NCI-H1105 (cell line): ENCODE data around the gene USP10.
"Not testable (repeated sequence)": the region's sequence is repeated elsewhere in the genome, so short reads cannot be mapped to it uniquely, and the experiment has no call there.

Experiments
- DNase-seq: peaks from one replicate; lab custom pipeline; 2025; lab: John Stamatoyannopoulos, UW

USP10 gene

DNA sequence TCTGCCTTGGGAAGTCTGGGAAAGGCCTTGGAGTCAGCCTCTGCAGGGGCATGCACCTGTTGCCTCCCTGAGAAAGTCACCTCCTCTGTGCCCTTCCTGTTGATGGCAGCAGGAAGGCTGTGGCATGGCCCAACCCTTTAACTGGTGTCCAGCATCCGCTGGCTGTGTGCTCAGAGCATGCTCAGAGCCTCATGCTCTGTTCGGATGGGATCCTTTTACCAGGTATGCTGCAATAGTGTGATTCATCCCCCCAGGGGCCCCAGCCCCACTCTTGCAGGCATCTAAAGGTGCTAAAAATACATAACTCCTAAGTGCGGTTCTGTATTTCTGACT is 26.6 kb upstream of the USP10 start:
- no peak for DNase-seq

DNA sequence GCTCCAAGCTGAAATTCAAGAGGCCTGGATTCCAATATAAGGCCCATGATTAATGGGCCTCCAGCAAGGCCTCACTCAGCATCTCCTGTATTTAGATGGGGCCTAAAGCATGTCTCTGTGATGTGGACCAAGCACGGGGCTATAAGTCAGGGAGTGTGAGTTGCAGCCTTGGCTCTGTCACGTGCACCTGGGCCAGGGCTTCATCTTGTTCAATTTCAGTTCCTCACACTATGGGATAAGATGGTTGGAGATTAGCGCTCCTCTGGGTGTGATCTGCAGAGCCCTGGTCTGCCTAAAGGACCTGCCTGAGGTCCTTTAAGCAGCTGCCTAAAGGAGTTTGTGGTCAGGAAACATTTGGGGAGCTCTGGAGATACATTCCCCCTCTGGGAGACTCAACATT is 26.2 kb upstream of the USP10 start:
- no peak for DNase-seq

DNA sequence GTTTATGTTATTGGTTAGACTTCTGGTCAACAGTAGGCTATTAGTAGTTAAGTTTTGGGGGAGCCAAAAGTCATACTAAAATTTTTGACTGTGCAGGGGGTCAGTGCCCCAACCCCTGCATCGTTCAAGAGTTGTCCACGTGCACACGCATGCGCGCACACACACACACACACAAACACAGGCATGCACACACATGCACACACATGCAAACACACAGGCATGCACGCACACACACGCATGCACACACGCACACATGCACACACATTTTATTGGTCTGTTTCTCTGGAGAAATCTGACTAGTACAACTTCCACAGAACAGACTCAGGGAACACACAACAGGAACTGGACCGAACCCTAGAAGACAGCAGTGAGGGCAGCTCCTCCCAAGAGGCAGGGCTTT is 24.4 kb upstream of the USP10 start:
- no peak for DNase-seq

DNA sequence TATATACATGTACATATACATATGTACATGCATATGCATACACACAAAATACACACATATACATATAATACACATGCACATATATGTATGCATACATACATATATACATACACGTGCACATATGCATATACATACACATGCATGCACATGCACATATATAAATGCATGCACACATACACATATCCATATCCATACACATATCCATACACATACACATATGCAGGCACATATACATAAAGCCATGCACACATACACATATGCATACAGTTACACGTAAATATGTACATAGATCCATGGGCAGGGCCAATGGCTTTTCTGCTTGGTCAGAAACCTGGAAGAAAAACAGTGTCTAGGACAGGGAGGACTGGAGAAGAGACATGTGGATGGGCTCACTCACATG is 23.9 kb upstream of the USP10 start:
- DNase-seq: no peak

DNA sequence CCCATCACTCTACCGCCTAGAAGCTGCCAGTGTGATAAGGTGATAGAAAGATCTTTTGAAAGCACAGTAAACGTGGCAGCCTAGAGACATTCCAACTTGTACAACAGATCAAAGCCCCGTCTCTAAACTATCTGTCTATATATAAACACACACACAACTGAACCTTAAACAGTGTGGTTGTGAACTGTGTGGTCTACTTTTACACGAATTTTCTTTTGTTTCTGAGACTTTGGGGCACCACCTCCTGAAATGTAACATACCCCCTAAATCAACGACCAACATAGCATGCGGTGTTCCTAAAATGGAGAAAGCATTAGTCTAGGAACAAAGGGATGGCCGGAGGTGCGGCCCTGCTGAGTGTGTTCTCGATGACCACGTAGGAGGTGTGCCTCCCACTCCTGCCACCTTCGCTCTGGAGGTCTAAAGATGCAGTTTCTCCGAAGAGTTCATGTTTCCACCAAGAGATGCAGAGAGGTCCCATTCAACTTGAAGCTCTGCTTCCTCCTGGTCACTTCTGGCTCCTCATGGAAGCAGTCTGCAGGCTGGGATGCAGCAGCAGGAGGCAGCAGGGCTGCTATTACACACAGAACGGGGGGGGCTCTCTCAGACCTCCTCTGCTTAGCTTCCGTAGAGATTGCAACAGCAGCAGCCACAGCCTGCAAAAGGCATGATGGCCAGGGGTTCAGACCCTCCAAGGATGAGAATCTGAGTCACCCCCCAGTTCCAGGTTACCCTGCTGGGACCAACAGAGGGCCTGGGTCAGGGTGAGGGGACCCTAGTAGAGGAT is 22.6 kb upstream of the USP10 start:
- DNase-seq: no peak

DNA sequence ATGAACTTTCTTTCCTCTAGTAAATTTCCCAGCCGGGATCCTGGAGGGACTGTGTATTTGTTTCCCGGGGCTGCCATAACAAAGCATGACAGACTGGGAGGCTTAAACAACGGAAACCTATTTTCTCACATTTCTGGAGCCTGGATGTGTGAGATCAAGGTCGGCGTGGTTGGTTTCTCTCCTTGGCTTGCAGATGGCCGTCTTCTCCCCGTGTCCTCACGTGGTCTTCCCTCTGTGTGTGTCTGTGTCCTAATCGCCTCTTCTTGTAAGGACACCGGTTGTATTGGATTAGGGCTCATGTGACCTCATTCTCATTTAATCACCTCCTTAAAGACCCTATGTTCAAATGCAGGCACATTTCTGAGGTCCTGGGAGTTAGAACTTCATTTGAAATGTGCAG is 22.0 kb upstream of the USP10 start:
- no peak for DNase-seq

DNA sequence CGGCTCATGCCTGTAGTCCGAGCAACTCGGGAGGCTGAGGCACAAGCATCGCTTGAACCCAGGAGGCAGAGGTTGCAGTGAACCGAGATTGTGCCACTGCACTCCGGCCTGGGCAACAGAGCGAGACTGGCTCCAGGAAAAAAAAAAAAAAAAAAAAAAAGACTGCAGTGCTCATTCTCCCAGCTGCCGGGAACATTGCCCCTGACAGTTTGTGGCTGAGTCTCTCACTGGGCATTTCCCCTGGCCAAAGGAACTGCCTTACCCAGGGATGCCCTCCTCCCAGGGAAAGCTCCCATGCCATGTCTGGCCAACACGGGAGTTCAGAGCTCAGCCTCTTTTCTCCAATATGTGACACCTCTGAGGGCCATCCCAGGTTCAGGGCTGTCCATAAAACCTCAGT is 21.3 kb upstream of the USP10 start:
- no peak for DNase-seq

DNA sequence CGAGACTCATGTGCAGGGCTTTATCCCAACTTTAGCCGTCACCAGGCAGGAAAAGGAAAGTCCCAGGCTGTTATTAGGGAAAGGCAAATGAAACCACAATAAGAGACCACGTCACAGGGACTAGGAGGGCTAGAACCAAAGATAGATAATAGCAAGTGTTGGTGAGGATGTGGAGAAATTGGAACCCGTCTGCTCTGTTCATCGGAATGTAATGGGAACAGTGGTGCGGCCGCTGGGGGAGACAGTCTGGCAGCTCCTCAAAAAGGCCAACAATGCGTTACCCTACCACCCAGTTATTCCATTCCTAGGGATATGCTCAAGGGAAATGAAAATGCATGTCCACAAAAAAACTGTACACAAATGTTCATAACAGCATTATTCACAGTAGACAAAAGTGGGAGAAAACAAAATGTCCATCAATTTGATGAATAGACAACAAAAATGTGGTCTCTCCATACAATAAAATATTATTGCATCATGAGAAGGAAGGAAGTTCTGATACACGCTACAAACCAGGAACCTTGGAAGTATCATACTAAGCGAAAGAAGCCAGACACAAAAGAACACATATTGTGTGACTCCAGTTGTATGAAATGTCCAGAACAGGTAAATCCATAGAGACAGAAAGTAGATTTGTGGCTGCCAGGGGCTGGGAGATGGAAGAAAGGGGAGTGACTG is 19.5 kb upstream of the USP10 start:
- DNase-seq: no peak

DNA sequence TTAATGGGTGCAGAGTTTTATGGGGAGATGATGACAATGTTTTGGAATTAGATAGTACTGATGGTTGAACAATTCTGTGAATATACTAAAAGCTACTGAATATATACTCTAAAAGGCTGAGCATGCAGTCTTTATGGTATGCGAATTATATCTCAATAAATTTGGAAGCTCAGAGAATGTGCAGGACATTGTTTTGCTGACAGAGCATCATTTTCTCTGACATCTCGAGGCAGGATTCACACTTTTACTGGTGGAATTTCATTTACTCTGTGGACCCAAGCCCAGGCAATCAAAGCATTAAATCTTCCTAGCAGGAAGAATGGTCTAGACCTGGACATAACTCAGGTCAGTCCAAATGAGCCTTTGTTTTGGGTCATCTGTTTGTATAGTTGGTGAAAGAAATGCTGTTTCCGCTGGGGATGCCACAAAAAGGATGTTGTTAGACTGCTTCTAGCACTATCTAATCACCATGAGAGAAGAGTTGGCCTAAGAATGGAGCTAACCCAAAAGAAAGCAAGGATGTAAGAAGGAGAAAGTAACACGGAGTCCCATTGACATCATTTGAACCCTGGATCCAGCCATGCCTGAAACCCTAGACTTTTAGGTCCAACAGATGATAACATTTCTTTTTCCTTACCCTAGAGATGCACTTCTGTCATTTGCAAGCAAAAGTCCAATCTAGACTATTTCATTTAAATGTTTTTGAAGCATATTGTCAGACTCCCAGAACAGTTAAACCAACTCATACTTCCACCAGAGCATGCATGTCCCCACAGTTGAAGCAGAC is 18.8 kb upstream of the USP10 start:
- DNase-seq: no peak

DNA sequence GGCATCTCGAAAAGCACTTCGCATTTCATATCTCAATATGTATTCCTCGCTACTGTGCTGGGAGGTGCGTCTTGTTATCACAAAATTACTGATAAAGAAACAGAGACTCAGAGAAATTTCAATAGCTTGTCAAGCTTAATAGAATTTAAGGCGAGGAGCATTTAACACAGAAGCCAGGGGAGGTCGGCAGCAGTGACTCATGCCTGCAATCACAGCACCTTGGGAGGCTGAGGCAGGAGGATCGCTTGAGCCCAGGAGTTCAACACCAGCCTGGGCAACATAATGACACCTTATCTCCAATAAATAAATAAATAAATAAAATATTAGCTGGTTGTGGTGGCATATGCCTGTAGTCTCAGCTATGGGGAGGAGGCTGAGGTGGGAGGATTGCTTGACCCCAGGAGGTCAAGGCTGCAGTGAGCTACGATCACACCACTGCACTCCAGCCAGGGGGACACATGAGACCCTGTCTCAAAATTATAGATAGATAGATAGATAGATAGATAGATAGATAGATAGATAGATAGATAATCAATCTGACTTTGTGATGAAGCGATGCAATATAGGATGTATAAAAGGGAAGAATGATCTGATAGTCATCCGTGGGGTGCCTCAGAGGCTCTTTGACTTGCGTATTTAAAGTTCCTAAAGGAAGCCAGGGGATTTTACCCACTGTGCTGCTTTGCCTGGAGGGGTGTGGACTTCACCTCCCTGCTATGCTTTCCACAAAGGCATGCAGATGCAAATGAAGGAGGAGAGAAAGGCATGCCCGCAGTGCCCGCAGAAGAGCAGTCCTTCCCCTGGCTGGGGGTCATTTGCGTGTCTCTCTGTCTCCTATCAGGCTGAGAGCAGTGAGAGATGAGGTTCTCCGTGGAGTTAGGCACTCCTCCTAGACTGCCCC is 15.9 kb upstream of the USP10 start:
- DNase-seq: no peak

DNA sequence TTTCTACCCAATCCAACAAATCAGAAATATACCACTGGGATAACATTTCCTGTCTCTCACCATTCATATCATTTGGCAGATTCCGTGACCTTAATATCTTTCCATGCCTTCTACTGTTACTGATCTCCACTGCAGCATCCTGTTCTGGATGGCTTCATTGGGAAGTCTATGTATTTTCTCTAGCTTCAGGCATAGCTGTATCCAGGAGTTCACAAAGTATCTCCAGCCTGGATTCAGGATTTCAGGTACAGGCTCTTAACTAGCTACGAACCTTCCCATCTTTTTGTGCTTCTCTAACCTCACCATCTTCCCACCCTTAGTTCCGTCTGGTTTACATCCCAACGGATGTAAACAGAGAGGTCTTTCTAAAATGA is 15.2 kb upstream of the USP10 start:
- no peak for DNase-seq

DNA sequence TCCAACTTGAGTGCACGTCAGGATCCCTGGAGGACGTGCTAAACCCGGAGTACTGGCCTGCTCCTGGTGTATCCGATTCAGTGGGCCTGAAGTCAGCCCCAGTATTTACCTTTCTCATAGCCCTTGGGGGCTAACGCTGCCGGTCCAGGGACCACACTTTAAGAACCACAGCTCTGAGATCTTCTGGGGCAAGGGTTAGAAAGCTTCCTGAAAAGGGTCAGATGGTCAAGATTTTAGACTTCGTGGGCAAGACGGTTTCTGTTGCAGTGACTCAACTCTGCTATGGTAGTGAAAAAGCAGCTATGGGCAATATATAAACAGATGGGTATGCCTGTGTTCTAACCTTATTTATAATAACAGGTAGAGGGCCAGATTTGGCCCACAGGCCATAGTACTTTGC is 14.6 kb upstream of the USP10 start:
- DNase-seq: no peak

DNA sequence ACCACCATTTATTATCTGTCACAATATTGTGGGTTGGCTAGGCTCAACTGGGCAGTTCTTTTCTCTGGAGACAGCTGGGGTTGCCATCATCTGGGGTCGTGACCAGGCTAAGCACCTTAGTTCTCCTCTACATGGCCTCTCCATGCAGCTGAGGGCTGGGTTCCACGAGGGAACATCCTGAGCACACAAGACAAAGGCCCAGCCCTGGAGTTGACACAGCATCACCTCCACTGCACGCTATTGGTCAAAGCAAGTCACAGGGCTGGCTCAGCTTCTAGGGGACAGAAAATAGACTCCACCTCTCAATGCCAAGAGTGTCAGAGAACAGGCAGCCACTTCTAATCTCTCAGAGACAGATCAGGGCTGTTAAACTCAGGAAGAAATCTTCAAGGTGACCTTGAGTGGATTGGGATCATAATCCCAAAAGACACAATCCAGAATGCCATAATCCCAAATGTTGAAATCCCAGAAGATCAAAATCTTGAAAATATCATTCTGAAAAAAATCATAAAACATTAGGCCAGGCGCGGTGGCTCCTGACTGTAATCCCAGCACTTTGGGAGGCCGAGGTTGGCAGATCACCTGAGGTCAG is 13.0 kb upstream of the USP10 start:
- DNase-seq: no peak

DNA sequence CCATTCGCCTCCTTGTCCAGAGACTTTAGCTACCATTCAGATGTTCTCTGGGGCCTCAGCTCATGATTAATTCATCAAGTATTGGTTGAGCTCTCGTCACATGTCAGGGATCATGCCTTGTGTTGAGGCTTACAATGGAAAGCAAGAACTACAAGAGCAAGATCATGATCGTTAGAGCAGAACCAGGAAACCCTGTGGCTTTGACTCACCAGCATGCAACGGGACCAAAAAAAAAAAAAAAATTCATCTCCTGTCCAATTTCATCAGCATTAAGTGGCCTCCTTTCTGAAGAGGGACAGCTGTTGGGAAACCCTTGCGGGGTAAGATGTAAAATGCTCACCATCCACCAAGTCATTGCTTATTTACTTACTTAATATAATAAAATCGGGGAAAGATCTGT is 12.1 kb upstream of the USP10 start:
- no peak for DNase-seq

DNA sequence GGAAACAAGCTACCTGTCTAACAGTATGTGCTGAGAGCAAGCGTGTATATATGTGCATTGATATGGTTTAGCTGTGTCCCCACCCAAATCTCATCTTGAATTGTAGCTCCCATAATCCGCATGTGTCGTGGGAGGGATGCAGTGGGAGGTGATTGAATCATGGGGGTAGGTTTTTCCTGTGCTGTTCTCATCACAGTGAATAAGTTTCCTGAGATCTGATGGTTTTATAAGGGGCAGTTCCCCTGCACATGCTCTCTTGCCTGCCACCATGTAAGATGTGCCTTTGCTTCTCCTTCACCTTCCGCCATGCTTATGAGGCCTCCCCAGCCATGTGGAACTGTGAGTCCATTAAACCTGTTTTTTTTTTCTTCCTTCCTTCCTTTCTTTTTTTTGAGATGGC is 11.6 kb upstream of the USP10 start:
- not testable (repeated sequence) for DNase-seq

DNA sequence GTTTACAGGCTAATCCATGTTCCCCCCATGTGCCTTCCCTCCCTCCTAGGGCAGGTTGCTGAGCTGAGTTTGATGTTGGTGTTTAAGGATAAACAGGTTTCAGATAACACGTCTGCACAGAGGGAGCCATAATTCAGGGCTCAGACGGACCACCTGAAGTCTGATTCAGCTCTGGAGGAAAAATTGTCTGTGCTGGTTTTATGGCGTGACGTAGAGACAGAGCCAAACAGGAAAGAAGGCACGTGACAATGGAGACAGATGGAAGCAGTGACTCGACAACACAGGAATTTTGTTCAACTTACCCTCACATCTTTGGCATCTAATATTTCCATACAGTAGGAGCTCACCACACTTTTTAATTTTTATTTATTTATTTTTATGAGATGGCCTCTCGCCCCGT is 10.7 kb upstream of the USP10 start:
- DNase-seq: no peak

DNA sequence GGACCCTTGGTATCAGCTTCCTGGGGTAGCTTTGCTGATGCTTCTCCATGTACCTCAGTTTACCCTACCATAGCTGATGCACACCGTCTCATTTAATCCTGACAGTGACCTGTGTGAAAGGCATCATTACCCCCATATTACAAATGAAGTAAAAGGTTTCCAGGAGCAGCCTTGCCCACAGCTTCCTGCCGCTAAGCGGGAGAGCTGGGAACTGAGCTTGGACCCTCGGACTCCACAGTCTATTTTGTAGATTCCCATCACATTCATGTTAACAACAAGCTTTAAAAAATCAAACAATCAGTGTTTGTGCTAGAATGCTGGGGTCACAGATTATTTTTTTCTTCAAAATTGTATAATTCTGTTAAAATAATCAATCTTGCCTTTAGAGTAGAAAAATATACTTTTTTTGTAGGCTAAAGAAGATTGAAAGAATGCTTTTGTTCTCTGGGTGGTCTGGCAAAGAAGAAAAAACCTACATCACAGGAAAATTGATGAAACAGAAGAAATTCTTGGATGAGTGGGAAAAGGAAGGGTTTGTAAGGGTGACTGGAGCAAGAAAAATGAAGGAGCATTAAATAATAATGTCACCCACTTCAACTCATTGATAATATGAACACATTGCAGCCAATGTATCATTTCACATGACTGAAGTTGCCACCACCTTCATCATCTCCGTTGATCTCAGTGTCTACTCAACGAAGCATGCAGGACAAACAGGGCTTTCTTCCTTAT is 9.5 kb upstream of the USP10 start:
- DNase-seq: no peak

DNA sequence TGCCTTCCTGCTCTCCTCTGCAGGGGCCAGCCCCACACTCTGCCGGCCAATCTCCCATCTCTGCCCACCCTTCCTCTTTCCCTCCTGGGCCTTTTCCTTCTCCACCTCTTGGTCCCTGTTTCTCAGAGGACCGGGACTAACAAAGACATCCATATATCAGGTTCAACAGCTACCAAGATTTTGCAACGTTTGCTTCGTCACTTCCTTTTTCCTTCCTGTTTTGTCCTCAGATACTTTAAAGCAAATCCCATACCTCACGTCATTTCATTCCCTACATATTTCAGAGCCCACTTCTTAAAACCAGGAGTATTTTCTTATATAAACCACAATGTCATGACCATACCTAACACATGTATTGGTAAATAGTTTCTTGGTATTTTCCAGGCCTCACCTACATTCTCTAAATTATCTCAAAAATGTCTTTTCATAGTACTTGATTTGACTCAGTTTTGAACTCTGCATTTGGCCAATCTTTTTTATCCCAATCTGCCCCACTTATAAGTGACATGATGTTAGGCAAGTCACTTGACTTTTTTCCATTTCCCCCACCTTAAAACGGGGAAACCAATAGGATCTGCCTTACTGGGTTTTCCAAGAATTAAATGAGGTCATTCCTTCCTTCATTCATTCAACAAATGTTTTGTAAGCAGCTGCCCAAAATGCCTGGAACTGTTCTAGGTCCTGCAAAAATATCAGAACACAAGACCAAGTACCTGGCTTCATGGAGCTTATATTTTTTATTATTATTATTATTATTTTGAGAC is 7.2 kb upstream of the USP10 start:
- DNase-seq: no peak

DNA sequence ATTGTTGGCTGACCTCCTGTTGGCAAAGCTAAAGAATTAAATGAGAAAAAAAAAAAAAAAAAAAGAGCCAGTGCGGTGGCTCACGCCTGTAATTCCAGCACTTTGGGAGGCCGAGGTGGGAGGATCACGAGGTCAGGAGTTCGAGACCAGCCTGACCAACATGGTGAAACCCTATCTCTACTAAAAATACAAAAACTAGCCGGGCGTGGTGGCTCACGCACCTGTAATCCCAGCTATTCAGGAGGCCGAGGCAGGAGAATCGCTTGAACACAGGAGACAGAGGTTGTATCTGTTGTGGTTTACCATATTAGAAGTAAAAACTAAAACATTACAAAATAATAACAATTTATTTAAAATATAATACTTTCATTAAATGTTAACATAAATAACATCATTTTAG is 5.9 kb upstream of the USP10 start:
- not testable (repeated sequence) for DNase-seq

DNA sequence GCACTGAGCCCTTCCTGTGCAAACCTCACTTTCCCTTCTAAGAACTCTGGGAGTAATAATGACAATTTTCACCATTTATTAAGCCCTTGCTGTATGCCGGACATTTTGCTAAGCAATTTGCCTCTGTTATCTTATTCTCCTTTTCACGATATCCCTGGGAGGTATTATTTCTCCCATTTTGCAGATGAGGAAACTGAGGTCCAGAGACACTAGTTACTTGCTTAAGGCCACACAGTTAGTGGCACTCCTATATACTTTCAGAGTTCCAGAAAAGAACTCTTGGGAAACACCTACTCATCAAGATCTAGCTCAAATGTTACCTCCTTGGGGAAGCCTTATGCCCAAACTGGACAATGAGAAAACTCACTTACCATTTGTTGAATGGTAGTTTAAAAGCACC is 4.8 kb upstream of the USP10 start:
- DNase-seq: no peak
